ENCODE results near the gene PARD3B.

DNA sequence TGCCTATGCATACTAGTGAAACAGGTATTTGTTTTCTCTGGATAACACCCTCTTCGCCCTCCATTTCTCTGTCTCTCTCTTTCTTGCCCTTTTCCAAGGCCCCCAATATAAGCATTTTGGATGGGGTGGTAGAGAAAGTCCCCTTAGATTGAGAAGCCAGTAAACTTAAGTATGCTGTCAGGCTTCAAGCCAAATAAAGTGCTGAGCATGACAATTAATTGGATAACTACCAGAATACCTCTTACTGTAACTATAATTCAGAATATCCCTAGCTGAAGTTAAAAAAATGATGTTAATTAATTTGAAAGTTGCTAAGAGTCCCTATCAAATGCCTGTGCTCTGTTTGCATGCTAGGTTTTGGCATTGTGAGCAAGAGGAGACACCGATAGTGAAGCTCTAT is 324.8 kb downstream of the PARD3B start:
- TF ChIP-seq, protein P1, sequence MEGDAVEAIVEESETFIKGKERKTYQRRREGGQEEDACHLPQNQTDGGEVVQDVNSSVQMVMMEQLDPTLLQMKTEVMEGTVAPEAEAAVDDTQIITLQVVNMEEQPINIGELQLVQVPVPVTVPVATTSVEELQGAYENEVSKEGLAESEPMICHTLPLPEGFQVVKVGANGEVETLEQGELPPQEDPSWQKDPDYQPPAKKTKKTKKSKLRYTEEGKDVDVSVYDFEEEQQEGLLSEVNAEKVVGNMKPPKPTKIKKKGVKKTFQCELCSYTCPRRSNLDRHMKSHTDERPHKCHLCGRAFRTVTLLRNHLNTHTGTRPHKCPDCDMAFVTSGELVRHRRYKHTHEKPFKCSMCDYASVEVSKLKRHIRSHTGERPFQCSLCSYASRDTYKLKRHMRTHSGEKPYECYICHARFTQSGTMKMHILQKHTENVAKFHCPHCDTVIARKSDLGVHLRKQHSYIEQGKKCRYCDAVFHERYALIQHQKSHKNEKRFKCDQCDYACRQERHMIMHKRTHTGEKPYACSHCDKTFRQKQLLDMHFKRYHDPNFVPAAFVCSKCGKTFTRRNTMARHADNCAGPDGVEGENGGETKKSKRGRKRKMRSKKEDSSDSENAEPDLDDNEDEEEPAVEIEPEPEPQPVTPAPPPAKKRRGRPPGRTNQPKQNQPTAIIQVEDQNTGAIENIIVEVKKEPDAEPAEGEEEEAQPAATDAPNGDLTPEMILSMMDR (IDR thresholded peaks at IDR 0.05) = no peak
- no peak for TF ChIP-seq POLR2A (IDR thresholded peaks at IDR 0.05)
